WERI-Rb-1 (cell line): ENCODE measurements around the gene CTTNBP2.
A peak's percentile ranks its signal among the peaks of the same experiment; 100 is the strongest.

Experiments
- DNase-seq: peaks from one replicate; pipeline ENCODE4 v3.0.0-alpha.2; 2020
- H3K27ac ChIP-seq: fragments of 250-450 bp; sonication (Bioruptor Pico); 2 replicates; pipeline ENCODE4 v1.5.1; 2020; ENCODE audit warnings: mild to moderate bottlenecking, moderate library complexity
- H3K27me3 ChIP-seq: fragments of 250-450 bp; sonication (Bioruptor Pico); 2 replicates; pipeline ENCODE4 v1.5.1; 2021; ENCODE audit warnings: mild to moderate bottlenecking, low read depth, moderate library complexity; ENCODE audit not compliant: insufficient read depth, severe bottlenecking
- H3K36me3 ChIP-seq: fragments of 250-450 bp; sonication (Bioruptor Pico); 2 replicates; pipeline ENCODE4 v1.5.1; 2020; ENCODE audit warnings: mild to moderate bottlenecking, moderate library complexity
- H3K4me3 ChIP-seq: 2 replicates; pipeline ENCODE4 v1.5.1; 2011; ENCODE audit warnings: low read depth, mild to moderate bottlenecking, control low read depth, low read length
- H3K9me3 ChIP-seq: fragments of 250-450 bp; sonication (Bioruptor Pico); 2 replicates; pipeline ENCODE4 v1.5.1; 2021; ENCODE audit warnings: mild to moderate bottlenecking, moderate library complexity; ENCODE audit not compliant: severe bottlenecking
- TF ChIP-seq, protein P1 (sequence below): IDR thresholded peaks from 2 replicates; pipeline ENCODE4 v1.5.1; 2011; ENCODE audit warnings: low read depth, mild to moderate bottlenecking, control low read depth, inconsistent platforms, low read length

The CTTNBP2 gene, protein sequence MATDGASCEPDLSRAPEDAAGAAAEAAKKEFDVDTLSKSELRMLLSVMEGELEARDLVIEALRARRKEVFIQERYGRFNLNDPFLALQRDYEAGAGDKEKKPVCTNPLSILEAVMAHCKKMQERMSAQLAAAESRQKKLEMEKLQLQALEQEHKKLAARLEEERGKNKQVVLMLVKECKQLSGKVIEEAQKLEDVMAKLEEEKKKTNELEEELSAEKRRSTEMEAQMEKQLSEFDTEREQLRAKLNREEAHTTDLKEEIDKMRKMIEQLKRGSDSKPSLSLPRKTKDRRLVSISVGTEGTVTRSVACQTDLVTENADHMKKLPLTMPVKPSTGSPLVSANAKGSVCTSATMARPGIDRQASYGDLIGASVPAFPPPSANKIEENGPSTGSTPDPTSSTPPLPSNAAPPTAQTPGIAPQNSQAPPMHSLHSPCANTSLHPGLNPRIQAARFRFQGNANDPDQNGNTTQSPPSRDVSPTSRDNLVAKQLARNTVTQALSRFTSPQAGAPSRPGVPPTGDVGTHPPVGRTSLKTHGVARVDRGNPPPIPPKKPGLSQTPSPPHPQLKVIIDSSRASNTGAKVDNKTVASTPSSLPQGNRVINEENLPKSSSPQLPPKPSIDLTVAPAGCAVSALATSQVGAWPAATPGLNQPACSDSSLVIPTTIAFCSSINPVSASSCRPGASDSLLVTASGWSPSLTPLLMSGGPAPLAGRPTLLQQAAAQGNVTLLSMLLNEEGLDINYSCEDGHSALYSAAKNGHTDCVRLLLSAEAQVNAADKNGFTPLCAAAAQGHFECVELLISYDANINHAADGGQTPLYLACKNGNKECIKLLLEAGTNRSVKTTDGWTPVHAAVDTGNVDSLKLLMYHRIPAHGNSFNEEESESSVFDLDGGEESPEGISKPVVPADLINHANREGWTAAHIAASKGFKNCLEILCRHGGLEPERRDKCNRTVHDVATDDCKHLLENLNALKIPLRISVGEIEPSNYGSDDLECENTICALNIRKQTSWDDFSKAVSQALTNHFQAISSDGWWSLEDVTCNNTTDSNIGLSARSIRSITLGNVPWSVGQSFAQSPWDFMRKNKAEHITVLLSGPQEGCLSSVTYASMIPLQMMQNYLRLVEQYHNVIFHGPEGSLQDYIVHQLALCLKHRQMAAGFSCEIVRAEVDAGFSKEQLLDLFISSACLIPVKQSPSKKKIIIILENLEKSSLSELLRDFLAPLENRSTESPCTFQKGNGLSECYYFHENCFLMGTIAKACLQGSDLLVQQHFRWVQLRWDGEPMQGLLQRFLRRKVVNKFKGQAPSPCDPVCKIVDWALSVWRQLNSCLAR (N-terminal part only)

DNA sequence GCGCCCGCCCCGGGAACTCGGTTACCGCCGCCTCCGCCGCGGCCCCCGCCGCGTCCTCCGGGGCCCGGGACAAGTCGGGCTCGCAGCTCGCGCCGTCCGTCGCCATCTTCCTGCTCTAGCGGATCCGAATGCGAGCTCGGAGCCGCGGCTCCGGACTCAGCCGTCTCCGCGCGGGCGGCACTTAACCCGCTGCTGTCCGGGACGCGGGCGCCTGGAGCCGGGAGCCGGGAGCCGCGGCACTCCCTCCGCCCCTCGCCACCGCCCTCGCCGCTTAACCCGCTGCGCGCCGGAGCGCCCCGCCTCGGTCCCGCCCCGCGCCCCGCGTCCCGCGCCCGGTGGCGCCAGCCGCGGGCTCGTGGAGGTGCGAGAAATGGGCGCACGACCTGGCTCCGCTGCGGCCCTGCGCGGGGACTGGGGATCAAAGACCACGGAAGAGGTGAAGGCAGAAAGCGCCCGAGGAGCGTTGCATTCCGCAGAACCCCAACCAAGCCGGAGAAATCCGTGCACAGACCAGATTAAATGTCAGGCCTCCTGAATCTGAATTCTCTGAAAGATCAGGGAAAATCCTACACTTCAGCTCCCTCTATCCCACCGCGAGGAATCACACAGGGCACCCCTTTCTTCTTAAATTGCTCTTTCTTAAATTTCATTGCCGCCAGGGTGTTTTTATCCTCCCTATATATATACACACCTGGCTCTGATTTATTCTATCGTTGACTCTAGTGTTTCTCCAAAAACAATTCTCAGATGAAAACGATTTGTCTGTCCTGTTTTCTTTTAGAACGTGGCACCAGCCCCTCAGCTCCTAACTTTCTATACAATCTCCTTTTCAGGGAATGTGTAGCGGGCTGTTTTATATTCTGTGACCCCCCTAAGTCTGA lies at the start of gene CTTNBP2:
Gene CTTNBP2 (minus strand): TSS at position 132 of the 881 bp plus-strand sequence. CDS start 26 bp downstream, at position 106.
- Histone ChIP-seq H3K4me3 (no peak within 1 kb of the TSS), H3K36me3 (no peaks in the 10 kb centered on the region), H3K27me3 (peaks cover 63% of the 10 kb centered on the region), H3K27ac (no peak within 1 kb of the TSS), H3K9me3 (no peaks in the 10 kb centered on the region)
- TF ChIP-seq, protein P1, sequence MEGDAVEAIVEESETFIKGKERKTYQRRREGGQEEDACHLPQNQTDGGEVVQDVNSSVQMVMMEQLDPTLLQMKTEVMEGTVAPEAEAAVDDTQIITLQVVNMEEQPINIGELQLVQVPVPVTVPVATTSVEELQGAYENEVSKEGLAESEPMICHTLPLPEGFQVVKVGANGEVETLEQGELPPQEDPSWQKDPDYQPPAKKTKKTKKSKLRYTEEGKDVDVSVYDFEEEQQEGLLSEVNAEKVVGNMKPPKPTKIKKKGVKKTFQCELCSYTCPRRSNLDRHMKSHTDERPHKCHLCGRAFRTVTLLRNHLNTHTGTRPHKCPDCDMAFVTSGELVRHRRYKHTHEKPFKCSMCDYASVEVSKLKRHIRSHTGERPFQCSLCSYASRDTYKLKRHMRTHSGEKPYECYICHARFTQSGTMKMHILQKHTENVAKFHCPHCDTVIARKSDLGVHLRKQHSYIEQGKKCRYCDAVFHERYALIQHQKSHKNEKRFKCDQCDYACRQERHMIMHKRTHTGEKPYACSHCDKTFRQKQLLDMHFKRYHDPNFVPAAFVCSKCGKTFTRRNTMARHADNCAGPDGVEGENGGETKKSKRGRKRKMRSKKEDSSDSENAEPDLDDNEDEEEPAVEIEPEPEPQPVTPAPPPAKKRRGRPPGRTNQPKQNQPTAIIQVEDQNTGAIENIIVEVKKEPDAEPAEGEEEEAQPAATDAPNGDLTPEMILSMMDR: no peak
- DNase-seq: peak; percentile 12

DNA sequence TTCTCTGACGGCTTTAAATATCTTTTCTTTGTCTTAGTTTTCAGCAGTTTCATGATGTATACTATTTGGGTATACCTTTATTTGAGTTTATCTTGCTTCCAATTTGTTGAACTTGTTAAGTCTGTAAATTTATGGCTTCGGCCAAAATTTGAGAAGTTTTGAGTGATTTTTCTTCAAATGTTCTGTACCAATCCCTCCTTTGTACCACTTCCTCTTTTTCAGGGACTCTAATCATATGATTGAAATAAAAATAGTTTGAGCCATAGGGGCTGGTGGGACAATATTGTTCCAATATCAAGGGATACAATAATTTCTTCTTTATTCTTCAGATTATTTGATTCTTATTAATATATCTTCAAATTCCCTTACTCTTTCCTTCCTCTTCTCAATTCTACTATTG lies 43.1 kb upstream of the CTTNBP2 start:
- no peaks in the 10 kb centered on the region for H3K27me3 ChIP-seq
- no peak for DNase-seq

DNA sequence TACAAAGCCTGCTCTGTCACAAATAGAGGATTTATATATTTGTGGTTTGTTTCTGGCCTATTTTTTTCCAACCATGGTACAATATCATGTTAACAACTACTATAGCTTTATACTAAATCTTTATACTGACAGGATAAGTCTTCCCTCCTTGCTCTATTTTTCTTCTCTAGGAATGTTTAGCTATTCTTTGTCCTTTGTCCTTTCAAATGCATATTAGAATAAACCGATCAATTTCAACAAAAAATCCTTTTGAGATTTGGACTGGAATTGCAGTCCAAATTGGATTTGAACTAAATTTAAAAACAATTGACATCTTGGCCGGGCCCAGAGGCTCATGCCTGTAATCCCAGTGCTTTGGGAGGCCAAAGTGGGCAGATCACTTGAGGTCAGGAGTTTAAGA lies 39.2 kb upstream of the CTTNBP2 start:
- DNase-seq: no peak

More for the DNA sequence above, 43.1 kb upstream of the CTTNBP2 start:
- Histone ChIP-seq H3K9me3 (no peaks in the 10 kb centered on the region), H3K36me3 (no peaks in the 10 kb centered on the region), H3K4me3 (no peak overlapping the region), H3K27ac (no peak overlapping the region)
- TF ChIP-seq, protein P1: no peak

DNA sequence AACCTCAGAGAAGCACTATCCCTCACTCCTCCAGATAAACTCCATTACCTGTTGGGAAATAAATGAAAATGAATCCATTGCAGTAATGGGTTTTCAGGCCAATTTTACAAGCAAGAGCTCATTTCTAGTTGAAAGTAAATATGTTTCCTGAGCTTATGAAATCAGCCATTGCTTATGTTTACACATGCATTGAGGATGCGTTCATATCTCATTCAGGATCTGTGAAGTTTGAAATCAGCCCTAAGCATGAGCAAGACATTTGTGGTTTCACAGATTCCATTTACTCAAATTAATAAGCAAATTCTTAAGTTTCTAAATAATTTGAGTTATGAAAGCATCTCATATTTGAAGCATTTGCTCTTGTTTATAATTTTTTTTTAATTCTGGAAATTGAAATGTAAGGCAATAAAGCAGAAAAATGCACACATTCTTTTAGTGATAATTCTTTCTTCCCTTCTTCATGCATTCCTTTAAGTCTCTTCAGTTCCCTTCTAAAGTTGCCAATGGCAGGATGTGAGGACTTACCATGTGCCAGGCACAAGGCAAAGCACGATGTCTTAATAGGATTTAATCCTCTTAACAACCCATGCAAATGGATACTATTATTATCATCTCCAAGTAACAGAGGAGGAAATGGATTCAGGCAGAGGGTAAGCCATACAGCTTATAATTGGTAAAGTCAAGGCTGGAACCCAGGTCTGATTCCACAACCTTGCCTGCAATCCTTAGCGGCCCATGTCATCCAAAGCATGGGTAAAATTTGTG lies 35.0 kb upstream of the CTTNBP2 start:
- TF ChIP-seq, protein P1: no peak
- Histone ChIP-seq H3K27ac (no peak overlapping the region), H3K27me3 (peaks cover 8% of the 10 kb centered on the region), H3K9me3 (no peaks in the 10 kb centered on the region), H3K36me3 (no peaks in the 10 kb centered on the region), H3K4me3 (no peak overlapping the region)
- DNase-seq: no peak

More for the DNA sequence above, 39.2 kb upstream of the CTTNBP2 start:
- Histone ChIP-seq H3K4me3 (no peak overlapping the region), H3K27ac (no peak overlapping the region), H3K9me3 (no peaks in the 10 kb centered on the region), H3K36me3 (no peaks in the 10 kb centered on the region), H3K27me3 (peaks cover 2% of the 10 kb centered on the region)
- TF ChIP-seq, protein P1: no peak
